Stomach (tissue), 4 donors: ENCODE results near the gene HEMK1.

Experiments
- EP300 ChIP-seq: sonication (generic); formaldehyde crosslinking; IDR thresholded peaks from one replicate; pipeline ENCODE4 v1.6.1; 2017; ENCODE audit warnings: antibody characterized with exemption
- POLR2A ChIP-seq, 4 donors: fragments of 450-650 bp; IDR thresholded peaks; one replicate each; pipeline ENCODE4 v1.6.1; 2016; ENCODE audit warnings: antibody characterized with exemption in 4 of 4, control low read depth in 2 of 4, mild to moderate bottlenecking in 1 of 4, moderate library complexity in 1 of 4
- POLR2AphosphoS5 ChIP-seq, 3 donors: sonication (generic); formaldehyde crosslinking; IDR thresholded peaks; one replicate each; pipeline ENCODE4 v1.6.1; 2016; ENCODE audit warnings: antibody characterized with exemption in 3 of 3
- TF ChIP-seq, protein P1 (sequence below), 7 experiments: fragments of 450-650 bp in 4 of 7; fragments of 200-600 bp in 3 of 7; sonication (generic) in 3 of 7; IDR thresholded peaks; one replicate each; pipeline ENCODE4 v1.5.1; 2016 to 2019; ENCODE audit warnings: antibody characterized with exemption in 7 of 7, control low read depth in 2 of 7, mild to moderate bottlenecking in 1 of 7

DNA sequence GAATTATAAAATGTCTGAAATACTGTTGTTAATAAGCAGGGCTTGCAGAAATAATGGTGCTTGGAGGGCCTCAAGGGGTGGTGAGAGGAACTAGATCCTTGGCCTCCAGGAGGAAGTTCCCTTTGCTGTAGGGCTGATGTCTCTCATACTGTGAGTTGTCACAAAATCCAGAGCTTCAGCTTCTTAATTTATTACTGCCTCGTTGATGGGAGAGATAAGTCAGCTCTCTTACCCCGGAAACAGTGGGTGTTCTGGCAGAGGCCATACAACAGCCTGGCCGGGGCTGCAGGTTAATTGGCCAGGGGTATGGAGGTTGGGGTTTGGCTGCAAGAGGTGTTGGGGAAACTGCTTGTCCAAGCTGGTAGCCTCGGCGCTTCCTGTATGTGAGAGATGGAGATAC lies 63.1 kb downstream of the HEMK1 start:
- TF ChIP-seq, protein P1, sequence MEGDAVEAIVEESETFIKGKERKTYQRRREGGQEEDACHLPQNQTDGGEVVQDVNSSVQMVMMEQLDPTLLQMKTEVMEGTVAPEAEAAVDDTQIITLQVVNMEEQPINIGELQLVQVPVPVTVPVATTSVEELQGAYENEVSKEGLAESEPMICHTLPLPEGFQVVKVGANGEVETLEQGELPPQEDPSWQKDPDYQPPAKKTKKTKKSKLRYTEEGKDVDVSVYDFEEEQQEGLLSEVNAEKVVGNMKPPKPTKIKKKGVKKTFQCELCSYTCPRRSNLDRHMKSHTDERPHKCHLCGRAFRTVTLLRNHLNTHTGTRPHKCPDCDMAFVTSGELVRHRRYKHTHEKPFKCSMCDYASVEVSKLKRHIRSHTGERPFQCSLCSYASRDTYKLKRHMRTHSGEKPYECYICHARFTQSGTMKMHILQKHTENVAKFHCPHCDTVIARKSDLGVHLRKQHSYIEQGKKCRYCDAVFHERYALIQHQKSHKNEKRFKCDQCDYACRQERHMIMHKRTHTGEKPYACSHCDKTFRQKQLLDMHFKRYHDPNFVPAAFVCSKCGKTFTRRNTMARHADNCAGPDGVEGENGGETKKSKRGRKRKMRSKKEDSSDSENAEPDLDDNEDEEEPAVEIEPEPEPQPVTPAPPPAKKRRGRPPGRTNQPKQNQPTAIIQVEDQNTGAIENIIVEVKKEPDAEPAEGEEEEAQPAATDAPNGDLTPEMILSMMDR (IDR thresholded peaks at IDR 0.05) = no peak
- TF ChIP-seq POLR2A (IDR thresholded peaks at IDR 0.05) (no peak), EP300 (no peak), POLR2AphosphoS5 (IDR thresholded peaks at IDR 0.05) (no peak)
